C4-2B (cell line): ENCODE data around the gene FUT3.

Source experiments
- ZFX ChIP-seq: fragments of 450-650 bp; IDR thresholded peaks from 2 replicates; pipeline ENCODE4 v1.6.1; 2017
- TF ChIP-seq, protein P1 (sequence below): fragments of 450-650 bp; conservative IDR thresholded peaks from 2 replicates; pipeline ENCODE4 v1.5.1; 2017; ENCODE audit warnings: mild to moderate bottlenecking

GRCh38 chr19:5891938-5892771 lies 40.9 kb upstream of the FUT3 start:
- TF ChIP-seq, protein P1, sequence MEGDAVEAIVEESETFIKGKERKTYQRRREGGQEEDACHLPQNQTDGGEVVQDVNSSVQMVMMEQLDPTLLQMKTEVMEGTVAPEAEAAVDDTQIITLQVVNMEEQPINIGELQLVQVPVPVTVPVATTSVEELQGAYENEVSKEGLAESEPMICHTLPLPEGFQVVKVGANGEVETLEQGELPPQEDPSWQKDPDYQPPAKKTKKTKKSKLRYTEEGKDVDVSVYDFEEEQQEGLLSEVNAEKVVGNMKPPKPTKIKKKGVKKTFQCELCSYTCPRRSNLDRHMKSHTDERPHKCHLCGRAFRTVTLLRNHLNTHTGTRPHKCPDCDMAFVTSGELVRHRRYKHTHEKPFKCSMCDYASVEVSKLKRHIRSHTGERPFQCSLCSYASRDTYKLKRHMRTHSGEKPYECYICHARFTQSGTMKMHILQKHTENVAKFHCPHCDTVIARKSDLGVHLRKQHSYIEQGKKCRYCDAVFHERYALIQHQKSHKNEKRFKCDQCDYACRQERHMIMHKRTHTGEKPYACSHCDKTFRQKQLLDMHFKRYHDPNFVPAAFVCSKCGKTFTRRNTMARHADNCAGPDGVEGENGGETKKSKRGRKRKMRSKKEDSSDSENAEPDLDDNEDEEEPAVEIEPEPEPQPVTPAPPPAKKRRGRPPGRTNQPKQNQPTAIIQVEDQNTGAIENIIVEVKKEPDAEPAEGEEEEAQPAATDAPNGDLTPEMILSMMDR, result no peak; the same call in 1 of the 2 replicates
- no peak for TF ChIP-seq ZFX
